HG03025 (cell line): ENCODE results near the gene GMFB.

Experiments
- ATAC-seq: cut with Tn5 transposase; IDR thresholded peaks from one replicate; pipeline ENCODE4 v1.9.1; 2021; ENCODE audit warnings: mild to moderate bottlenecking, moderate library complexity; ENCODE audit not compliant: unreplicated experiment, low FRiP score

Gene GMFB

GRCh38 chr14:54497224-54497623, 8.4 kb upstream of the GMFB start:
- ATAC-seq = no peak

- ATAC-seq = no peak
These were observed 4.5 kb upstream of the GMFB start for GRCh38 chr14:54493293-54493692.

GRCh38 chr14:54490445-54491175, 1.8 kb upstream of the GMFB start:
- no peak for ATAC-seq

- no peak for ATAC-seq
These were observed 1.1 kb upstream of the GMFB start for GRCh38 chr14:54489731-54490444.

GRCh38 chr14:54489318-54489683, 521 bp upstream of the GMFB start:
- no peak for ATAC-seq

- ATAC-seq = no peak
These were observed 498 bp downstream of the GMFB start for GRCh38 chr14:54488318-54488645.

GRCh38 chr14:54487771-54488170, 1.0 kb downstream of the GMFB start:
- no peak for ATAC-seq

GRCh38 chr14:54486685-54487084, 2.1 kb downstream of the GMFB start:
- ATAC-seq = no peak

GRCh38 chr14:54483846-54484245, 4.9 kb downstream of the GMFB start:
- ATAC-seq = no peak

GRCh38 chr14:54483073-54483745, 5.6 kb downstream of the GMFB start:
- no peak for ATAC-seq

GRCh38 chr14:54481695-54482094, 7.1 kb downstream of the GMFB start:
- no peak for ATAC-seq

- no peak for ATAC-seq
These were observed 7.8 kb downstream of the GMFB start for GRCh38 chr14:54480830-54481562.

- no peak for ATAC-seq
These were observed 10.1 kb downstream of the GMFB start for GRCh38 chr14:54478636-54479215.

GRCh38 chr14:54475911-54476310, 12.9 kb downstream of the GMFB start:
- ATAC-seq = no peak

- ATAC-seq = no peak
These were observed 13.4 kb downstream of the GMFB start for GRCh38 chr14:54475187-54475899.

- ATAC-seq = no peak
These were observed 14.5 kb downstream of the GMFB start for GRCh38 chr14:54474232-54474793.

GRCh38 chr14:54472315-54472714, 16.5 kb downstream of the GMFB start:
- ATAC-seq = no peak

- no peak for ATAC-seq
These were observed 17.1 kb downstream of the GMFB start for GRCh38 chr14:54471641-54472040.

- no peak for ATAC-seq
These were observed 18.1 kb downstream of the GMFB start for GRCh38 chr14:54470701-54471100.

- ATAC-seq = no peak
These were observed 21.5 kb downstream of the GMFB start for GRCh38 chr14:54467280-54467679.
